GM21390 (cell line): ENCODE measurements around the gene NAV3.

Experiments used
- ATAC-seq: cut with Tn5 transposase; IDR thresholded peaks from one replicate; pipeline ENCODE4 v1.9.1; 2021; ENCODE audit not compliant: unreplicated experiment

Gene NAV3

GRCh38 chr12:77830583-77831351 is at the start of gene NAV3:
NAV3 (plus strand) TSS chr12:77830894; CDS start chr12:77831462, 568 bp downstream.
- no peak for ATAC-seq

GRCh38 chr12:77782034-77782433 is 48.7 kb upstream of the NAV3 start:
- ATAC-seq: no peak

GRCh38 chr12:77782766-77783165 is 47.9 kb upstream of the NAV3 start:
- ATAC-seq: no peak

GRCh38 chr12:77785211-77785610 is 45.5 kb upstream of the NAV3 start:
- ATAC-seq: no peak

- no peak for ATAC-seq
Measured at GRCh38 chr12:77786675-77787074, 44.0 kb upstream of the NAV3 start.

- no peak for ATAC-seq
Measured at GRCh38 chr12:77788231-77789168, 42.2 kb upstream of the NAV3 start.

GRCh38 chr12:77795699-77796098 is 35.0 kb upstream of the NAV3 start:
- ATAC-seq: no peak

GRCh38 chr12:77796775-77797174 is 33.9 kb upstream of the NAV3 start:
- ATAC-seq: no peak

- no peak for ATAC-seq
Measured at GRCh38 chr12:77800501-77800900, 30.2 kb upstream of the NAV3 start.

- no peak for ATAC-seq
Measured at GRCh38 chr12:77808534-77808933, 22.2 kb upstream of the NAV3 start.

GRCh38 chr12:77813558-77813957 is 17.1 kb upstream of the NAV3 start:
- no peak for ATAC-seq

- no peak for ATAC-seq
Measured at GRCh38 chr12:77814386-77814785, 16.3 kb upstream of the NAV3 start.

- peak; percentile 92 for ATAC-seq
Measured at GRCh38 chr12:77816196-77816595, 14.5 kb upstream of the NAV3 start.

GRCh38 chr12:77817276-77817675 is 13.4 kb upstream of the NAV3 start:
- no peak for ATAC-seq

GRCh38 chr12:77818351-77818750 is 12.3 kb upstream of the NAV3 start:
- ATAC-seq: no peak

GRCh38 chr12:77821699-77822203 is 8.9 kb upstream of the NAV3 start:
- ATAC-seq: no peak

- no peak for ATAC-seq
Measured at GRCh38 chr12:77833329-77833728, 2.6 kb downstream of the NAV3 start.

GRCh38 chr12:77834618-77835017 is 3.9 kb downstream of the NAV3 start:
- no peak for ATAC-seq

GRCh38 chr12:77835969-77836368 is 5.3 kb downstream of the NAV3 start:
- ATAC-seq: no peak

- no peak for ATAC-seq
Measured at GRCh38 chr12:77837876-77838291, 7.2 kb downstream of the NAV3 start.

GRCh38 chr12:77841521-77841920 is 10.8 kb downstream of the NAV3 start:
- no peak for ATAC-seq

- no peak for ATAC-seq
Measured at GRCh38 chr12:77842430-77842829, 11.7 kb downstream of the NAV3 start.
